Activated T-helper 17 cell treated with anti-CD3 and anti-CD28 coated beads, Interleukin-2, amount 50 U/mL, for 72 hours (primary cell): ENCODE data around the gene USP5. TPM values are rescaled to one million over a fixed set of nuclear protein-coding genes. Genes with fewer than 3 reads are reported as not detected.
"Not testable (repeated sequence)": the region's sequence is repeated elsewhere in the genome, so short reads cannot be mapped to it uniquely, and the experiment has no call there.

Experiments used
- ATAC-seq: fragments of 150-1000 bp; cut with Tn5 transposase; replicated peaks from 2 replicates; pipeline ENCODE4 v1.10.0; 2021; ENCODE audit warnings: mild to moderate bottlenecking, moderate library complexity
- H3K27ac Mint-ChIP-seq: one replicate; pipeline ENCODE4 v1.8.0; 2022; ENCODE audit warnings: mixed read lengths
- H3K27me3 Mint-ChIP-seq: one replicate; pipeline ENCODE4 v1.8.0; 2022; ENCODE audit warnings: mixed read lengths
- H3K36me3 Mint-ChIP-seq: one replicate; pipeline ENCODE4 v1.8.0; 2022; ENCODE audit warnings: low read depth, mild to moderate bottlenecking, mixed read lengths
- H3K4me1 Mint-ChIP-seq: one replicate; pipeline ENCODE4 v1.8.0; 2022; ENCODE audit warnings: mixed read lengths
- H3K4me3 Mint-ChIP-seq: one replicate; pipeline ENCODE4 v1.8.0; 2022; ENCODE audit warnings: mild to moderate bottlenecking, mixed read lengths
- H3K9me3 Mint-ChIP-seq: one replicate; pipeline ENCODE4 v1.8.0; 2022; ENCODE audit warnings: mixed read lengths
- total RNA-seq, 2 donors: library from RNA; stranded (reverse); gene quantifications; one replicate each; pipeline ENCODE4 v1.2.3, GENCODE V29; 2022

Gene USP5
- total RNA-seq, 2 donors from 2014 or later: 83.4 to 149 TPM

GRCh38 chr12:6860942-6861341, 9.0 kb downstream of the USP5 start:
- peak overlapping the region; percentile 34 for H3K27ac Mint-ChIP-seq
- peaks cover 98% of the 10 kb centered on the region for H3K36me3 Mint-ChIP-seq
- ATAC-seq: no peak
- H3K4me3 Mint-ChIP-seq: no peak overlapping the region
- H3K9me3 Mint-ChIP-seq: no peaks in the 10 kb centered on the region
- no peaks in the 10 kb centered on the region for H3K27me3 Mint-ChIP-seq
- peaks cover 4% of the 10 kb centered on the region for H3K4me1 Mint-ChIP-seq

- ATAC-seq: no peak
- Mint-ChIP-seq H3K27ac (peak overlapping the region; percentile 34), H3K4me1 (peaks cover 4% of the 10 kb centered on the region), H3K36me3 (peaks cover 97% of the 10 kb centered on the region), H3K4me3 (no peak overlapping the region), H3K9me3 (no peaks in the 10 kb centered on the region), H3K27me3 (no peaks in the 10 kb centered on the region)
Measured at GRCh38 chr12:6861391-6861790, 9.4 kb downstream of the USP5 start.

- Mint-ChIP-seq H3K4me1 (peaks cover 4% of the 10 kb centered on the region), H3K9me3 (no peaks in the 10 kb centered on the region), H3K4me3 (no peak overlapping the region), H3K27ac (peak overlapping the region; percentile 36), H3K36me3 (peaks cover 97% of the 10 kb centered on the region), H3K27me3 (no peaks in the 10 kb centered on the region)
- ATAC-seq: no peak
Measured at GRCh38 chr12:6863033-6863432, 11.1 kb downstream of the USP5 start.

- H3K27ac Mint-ChIP-seq: peak overlapping the region; percentile 36
- peaks cover 97% of the 10 kb centered on the region for H3K36me3 Mint-ChIP-seq
- ATAC-seq: no peak
Measured at GRCh38 chr12:6863586-6864321, 11.8 kb downstream of the USP5 start.

DNA sequence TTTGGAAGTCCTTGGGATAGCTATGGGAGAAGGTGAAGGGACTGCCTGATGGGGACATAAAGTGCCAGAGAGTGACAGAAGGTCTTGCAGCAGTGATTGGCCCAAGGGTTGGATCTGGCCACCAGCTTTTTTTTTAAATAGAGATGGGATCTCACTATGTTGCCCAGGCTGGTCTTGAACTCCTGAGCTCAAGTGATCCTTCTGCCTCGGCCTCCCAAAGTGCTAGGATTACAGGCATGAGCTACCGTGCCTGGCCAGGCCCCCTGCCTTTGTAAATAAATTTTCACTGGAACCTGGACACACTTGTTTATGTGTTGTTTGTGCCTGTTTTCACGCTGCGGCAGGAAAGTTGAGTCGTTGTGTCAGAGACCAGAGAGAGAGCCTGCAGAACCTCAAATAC, 13.4 kb downstream of the USP5 start:
- H3K27ac Mint-ChIP-seq: peak overlapping the region; percentile 19
- H3K4me1 Mint-ChIP-seq: peaks cover 17% of the 10 kb centered on the region
- not testable (repeated sequence) for H3K9me3 Mint-ChIP-seq, ATAC-seq, H3K27me3 Mint-ChIP-seq
- peak overlapping the region; percentile 94 for H3K4me3 Mint-ChIP-seq
- H3K36me3 Mint-ChIP-seq: peaks cover 97% of the 10 kb centered on the region

More at GRCh38 chr12:6863586-6864321, 11.8 kb downstream of the USP5 start:
- Mint-ChIP-seq H3K4me3 (no peak overlapping the region), H3K9me3 (no peaks in the 10 kb centered on the region), H3K27me3 (no peaks in the 10 kb centered on the region), H3K4me1 (peaks cover 6% of the 10 kb centered on the region)

- H3K27ac Mint-ChIP-seq: peak overlapping the region; percentile 96
- H3K4me1 Mint-ChIP-seq: peaks cover 25% of the 10 kb centered on the region
- H3K27me3 Mint-ChIP-seq: no peaks in the 10 kb centered on the region
- no peak for ATAC-seq
- no peaks in the 10 kb centered on the region for H3K9me3 Mint-ChIP-seq
- peak overlapping the region; percentile 94 for H3K4me3 Mint-ChIP-seq
- H3K36me3 Mint-ChIP-seq: peaks cover 97% of the 10 kb centered on the region
Measured at GRCh38 chr12:6866163-6866919, 14.4 kb downstream of the USP5 start.

DNA sequence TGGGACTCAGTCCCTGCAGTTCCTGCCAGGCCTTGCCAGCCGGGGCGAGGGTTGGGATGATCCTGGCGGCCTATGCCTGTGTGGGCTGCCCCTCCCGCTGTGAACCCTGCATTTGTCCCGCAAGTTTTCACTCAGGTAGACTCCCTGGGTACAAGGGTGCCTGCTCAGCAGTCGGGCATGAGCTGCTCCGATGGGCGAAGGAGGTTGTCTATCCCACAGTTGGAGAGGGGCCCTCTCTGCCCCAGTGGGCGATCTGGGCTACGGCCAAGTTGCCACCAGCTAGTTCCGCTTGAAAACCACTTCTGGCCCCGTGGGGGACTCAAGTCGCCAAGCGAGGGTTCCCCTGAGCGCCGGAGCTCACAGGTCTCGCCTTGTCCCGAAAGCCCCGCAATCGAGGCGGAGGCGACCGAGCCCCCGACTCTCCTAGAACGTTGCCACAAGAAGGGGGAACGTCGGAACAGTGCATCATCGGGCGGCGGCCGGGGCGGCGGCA, 15.0 kb downstream of the USP5 start:
- H3K4me1 Mint-ChIP-seq: peaks cover 31% of the 10 kb centered on the region
- peak overlapping the region; percentile 94 for H3K4me3 Mint-ChIP-seq
- no peaks in the 10 kb centered on the region for H3K9me3 Mint-ChIP-seq
- ATAC-seq: peak; percentile 5
- peak overlapping the region; percentile 96 for H3K27ac Mint-ChIP-seq
- H3K27me3 Mint-ChIP-seq: no peaks in the 10 kb centered on the region
- H3K36me3 Mint-ChIP-seq: peaks cover 97% of the 10 kb centered on the region

DNA sequence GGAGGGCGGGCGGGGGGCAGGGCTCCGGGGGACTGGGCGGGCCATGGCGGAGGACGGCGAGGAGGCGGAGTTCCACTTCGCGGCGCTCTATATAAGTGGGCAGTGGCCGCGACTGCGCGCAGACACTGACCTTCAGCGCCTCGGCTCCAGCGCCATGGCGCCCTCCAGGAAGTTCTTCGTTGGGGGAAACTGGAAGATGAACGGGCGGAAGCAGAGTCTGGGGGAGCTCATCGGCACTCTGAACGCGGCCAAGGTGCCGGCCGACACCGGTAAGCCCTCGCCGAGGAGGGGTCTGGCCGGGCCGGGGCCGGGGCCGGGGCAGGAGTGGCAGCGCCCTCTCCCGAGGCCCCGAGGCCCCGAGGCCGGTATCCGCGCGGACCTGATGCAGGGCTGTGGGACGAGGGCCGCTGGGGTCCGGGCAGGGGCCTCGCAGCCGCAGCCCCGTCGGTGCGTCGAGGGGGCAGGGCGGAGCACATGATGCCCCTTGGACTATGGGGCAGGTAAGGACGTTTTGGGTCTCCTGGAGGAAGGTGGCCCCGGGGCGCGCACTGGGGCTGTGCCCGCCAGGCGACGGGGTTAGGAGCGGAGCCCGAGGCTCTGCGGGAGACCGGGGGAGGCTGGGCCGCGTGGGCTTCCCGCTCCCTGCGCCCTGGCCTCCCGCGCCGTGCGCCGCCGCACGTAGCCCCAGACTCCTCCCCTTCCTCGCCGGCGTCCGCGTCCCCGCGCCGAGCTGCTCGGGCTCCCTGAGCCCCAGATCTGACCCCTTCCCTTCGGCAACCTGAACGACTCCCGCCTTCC, 15.7 kb downstream of the USP5 start, which contains the start of gene TPI1:
TPI1 (plus strand) TSS at position 119 of the 798 bp plus-strand sequence; CDS start at position 155, 36 bp downstream.
- peak; percentile 74 for ATAC-seq
- Mint-ChIP-seq H3K9me3 (no peaks in the 10 kb centered on the region), H3K27me3 (no peaks in the 10 kb centered on the region), H3K27ac (peak within 1 kb of the TSS; percentile 96), H3K4me1 (peaks cover 37% of the 10 kb centered on the region), H3K36me3 (peaks cover 97% of the 10 kb centered on the region), H3K4me3 (peak within 1 kb of the TSS; percentile 94)

- ATAC-seq: peak; percentile 2
- Mint-ChIP-seq H3K27me3 (no peaks in the 10 kb centered on the region), H3K36me3 (peaks cover 97% of the 10 kb centered on the region), H3K4me1 (peaks cover 35% of the 10 kb centered on the region), H3K27ac (peak overlapping the region; percentile 94), H3K4me3 (peak overlapping the region; percentile 94), H3K9me3 (no peaks in the 10 kb centered on the region)
Measured at GRCh38 chr12:6868211-6869048, 16.5 kb downstream of the USP5 start.

DNA sequence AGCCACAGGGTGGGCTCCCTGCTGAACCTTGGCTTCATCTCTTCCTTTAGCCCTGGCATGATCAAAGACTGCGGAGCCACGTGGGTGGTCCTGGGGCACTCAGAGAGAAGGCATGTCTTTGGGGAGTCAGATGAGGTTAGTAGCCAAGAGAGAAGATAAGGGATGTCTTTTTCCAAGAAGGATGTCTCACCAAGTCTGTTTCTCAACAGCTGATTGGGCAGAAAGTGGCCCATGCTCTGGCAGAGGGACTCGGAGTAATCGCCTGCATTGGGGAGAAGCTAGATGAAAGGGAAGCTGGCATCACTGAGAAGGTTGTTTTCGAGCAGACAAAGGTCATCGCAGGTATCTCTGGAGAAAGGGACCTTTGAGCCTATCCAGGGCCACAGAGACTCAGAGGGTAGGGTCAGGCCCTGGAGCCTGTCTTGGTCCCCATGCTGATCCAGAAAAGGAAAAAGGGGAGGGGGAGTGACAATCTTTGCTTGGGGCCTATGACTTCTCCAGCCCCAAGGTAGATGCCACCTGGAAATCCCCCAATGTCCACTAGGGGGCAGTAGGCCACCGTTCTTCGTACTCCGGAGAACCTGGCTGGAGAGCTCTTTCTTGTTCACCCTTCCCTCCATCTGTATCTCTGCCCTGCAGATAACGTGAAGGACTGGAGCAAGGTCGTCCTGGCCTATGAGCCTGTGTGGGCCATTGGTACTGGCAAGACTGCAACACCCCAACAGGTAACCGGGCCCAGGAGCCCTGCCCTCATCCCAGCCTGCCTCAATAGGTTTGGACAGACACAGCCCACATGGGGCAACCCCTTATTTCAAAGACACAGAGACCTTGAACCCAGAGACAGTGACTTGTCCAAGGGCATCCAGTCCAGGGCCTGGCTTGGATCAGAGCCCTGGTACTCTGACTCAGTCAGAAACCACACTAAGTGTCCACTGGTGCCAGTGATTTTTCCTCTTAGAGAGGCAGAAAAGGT, 17.4 kb downstream of the USP5 start:
- H3K27me3 Mint-ChIP-seq: no peaks in the 10 kb centered on the region

DNA sequence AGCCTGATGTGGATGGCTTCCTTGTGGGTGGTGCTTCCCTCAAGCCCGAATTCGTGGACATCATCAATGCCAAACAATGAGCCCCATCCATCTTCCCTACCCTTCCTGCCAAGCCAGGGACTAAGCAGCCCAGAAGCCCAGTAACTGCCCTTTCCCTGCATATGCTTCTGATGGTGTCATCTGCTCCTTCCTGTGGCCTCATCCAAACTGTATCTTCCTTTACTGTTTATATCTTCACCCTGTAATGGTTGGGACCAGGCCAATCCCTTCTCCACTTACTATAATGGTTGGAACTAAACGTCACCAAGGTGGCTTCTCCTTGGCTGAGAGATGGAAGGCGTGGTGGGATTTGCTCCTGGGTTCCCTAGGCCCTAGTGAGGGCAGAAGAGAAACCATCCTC, 18.4 kb downstream of the USP5 start:
- not testable (repeated sequence) for ATAC-seq, H3K9me3 Mint-ChIP-seq, H3K27me3 Mint-ChIP-seq
- Mint-ChIP-seq H3K4me1 (peaks cover 34% of the 10 kb centered on the region), H3K4me3 (peak overlapping the region; percentile 94), H3K36me3 (peaks cover 98% of the 10 kb centered on the region), H3K27ac (peak overlapping the region; percentile 94)

More for the DNA sequence above, 17.4 kb downstream of the USP5 start:
- Mint-ChIP-seq H3K9me3 (no peaks in the 10 kb centered on the region), H3K4me3 (peak overlapping the region; percentile 94), H3K36me3 (peaks cover 98% of the 10 kb centered on the region), H3K4me1 (peaks cover 34% of the 10 kb centered on the region), H3K27ac (peak overlapping the region; percentile 94)
- no peak for ATAC-seq

GRCh38 chr12:6871052-6871957, 19.4 kb downstream of the USP5 start:
- H3K4me3 Mint-ChIP-seq: peak overlapping the region; percentile 94
- H3K27me3 Mint-ChIP-seq: no peaks in the 10 kb centered on the region

More at GRCh38 chr12:6871052-6871957, 19.4 kb downstream of the USP5 start:
- H3K9me3 Mint-ChIP-seq: no peaks in the 10 kb centered on the region
- peaks cover 100% of the 10 kb centered on the region for H3K36me3 Mint-ChIP-seq
- ATAC-seq: peak; percentile 44
- H3K4me1 Mint-ChIP-seq: peaks cover 38% of the 10 kb centered on the region
- H3K27ac Mint-ChIP-seq: peak overlapping the region; percentile 94
